ENCODE results near the gene PHACTR1.

PHACTR1 gene

GRCh38 chr6:12967686-12968085, 251.1 kb downstream of the PHACTR1 start:
- no peak for DNase-seq (ENCODE audit: low read depth)
- TF ChIP-seq, protein P1, sequence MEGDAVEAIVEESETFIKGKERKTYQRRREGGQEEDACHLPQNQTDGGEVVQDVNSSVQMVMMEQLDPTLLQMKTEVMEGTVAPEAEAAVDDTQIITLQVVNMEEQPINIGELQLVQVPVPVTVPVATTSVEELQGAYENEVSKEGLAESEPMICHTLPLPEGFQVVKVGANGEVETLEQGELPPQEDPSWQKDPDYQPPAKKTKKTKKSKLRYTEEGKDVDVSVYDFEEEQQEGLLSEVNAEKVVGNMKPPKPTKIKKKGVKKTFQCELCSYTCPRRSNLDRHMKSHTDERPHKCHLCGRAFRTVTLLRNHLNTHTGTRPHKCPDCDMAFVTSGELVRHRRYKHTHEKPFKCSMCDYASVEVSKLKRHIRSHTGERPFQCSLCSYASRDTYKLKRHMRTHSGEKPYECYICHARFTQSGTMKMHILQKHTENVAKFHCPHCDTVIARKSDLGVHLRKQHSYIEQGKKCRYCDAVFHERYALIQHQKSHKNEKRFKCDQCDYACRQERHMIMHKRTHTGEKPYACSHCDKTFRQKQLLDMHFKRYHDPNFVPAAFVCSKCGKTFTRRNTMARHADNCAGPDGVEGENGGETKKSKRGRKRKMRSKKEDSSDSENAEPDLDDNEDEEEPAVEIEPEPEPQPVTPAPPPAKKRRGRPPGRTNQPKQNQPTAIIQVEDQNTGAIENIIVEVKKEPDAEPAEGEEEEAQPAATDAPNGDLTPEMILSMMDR (IDR thresholded peaks at IDR 0.05; ENCODE audit: control insufficient read depth, extremely low read depth, insufficient read depth): no peak
- H3K4me3 ChIP-seq (ENCODE audit: low read depth, low read length): no peak overlapping the region

DNA sequence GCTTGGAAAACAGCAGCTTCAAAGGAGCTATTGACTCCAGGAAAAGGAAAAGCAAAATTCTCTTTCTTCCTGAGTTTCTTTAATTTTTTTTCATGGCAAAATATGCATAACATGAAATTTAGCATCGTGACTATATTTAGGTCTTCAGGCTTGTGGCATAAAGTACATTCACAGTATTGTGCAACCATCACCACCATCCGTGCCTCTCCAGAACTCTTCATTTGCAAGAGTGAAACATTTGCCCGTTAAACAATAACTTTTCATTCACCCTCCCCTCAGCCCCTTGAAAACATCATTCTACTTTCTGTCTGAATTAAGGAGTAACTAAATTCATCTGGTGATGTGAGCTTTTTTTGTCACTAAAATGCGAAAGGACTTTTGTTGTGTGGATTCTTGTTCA, 251.7 kb downstream of the PHACTR1 start:
- DNase-seq (ENCODE audit: low read depth): no peak
- TF ChIP-seq, protein P1 (IDR thresholded peaks at IDR 0.05; ENCODE audit: control insufficient read depth, extremely low read depth, insufficient read depth): no peak
- H3K4me3 ChIP-seq (ENCODE audit: low read depth, low read length): no peak overlapping the region

DNA sequence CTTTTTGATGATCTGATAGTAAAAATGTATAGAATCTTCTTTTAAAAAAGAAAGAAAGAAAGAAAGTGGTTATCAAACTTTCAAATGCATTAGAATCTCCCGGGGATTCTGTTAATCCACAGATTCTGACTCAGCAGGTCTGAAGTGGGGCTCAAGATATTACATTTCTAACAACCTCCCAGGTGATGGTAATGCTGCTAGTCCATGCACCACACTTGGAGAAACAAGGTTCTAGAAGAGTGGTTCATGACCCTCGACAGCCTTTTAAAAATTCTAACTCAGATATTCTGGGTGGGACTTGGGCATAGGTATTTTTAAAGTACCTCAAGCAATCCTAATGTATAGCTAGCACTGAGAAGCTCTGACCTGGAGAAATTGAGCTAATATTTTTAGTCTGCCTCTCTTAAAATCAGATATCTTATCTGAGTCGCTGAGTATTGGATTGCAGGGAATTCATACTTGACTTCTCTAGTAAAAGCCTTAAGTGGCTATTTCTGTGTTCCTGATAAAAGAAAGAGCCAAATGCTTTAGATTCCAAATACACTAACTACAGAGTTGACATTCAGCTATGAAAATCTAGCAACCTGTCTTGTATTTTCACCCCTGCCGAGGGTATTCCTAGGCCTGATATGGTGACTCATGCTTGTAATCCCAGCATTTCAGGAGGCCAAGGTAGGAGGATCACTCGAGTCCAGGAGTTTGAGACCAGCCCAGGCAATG, 252.4 kb downstream of the PHACTR1 start:
- no peak for DNase-seq (ENCODE audit: low read depth)
- TF ChIP-seq, protein P1 (IDR thresholded peaks at IDR 0.05; ENCODE audit: control insufficient read depth, extremely low read depth, insufficient read depth): no peak
- H3K4me3 ChIP-seq (ENCODE audit: low read depth, low read length): no peak overlapping the region

DNA sequence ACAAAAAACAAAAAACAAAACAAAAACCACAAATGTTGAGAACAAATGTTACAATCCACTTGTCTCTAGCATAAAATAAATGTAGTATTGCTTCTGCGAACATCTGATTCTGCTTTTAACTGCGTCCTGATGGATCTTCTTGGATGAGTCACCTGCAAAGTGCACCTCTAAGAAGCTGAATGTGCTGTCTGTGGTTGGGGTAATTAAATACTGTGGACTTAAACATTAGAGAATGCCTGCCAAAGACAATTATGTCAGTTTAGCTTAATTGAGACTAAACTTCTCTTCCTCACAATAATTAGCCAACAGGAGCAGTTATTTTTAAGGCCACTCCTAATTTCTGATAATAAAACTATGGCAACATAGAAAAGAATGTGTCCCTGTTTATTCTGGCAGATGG, 253.4 kb downstream of the PHACTR1 start:
- no peak overlapping the region for H3K4me3 ChIP-seq (ENCODE audit: low read depth, low read length)
- DNase-seq (ENCODE audit: low read depth): no peak
- TF ChIP-seq, protein P1 (IDR thresholded peaks at IDR 0.05; ENCODE audit: control insufficient read depth, extremely low read depth, insufficient read depth): no peak

DNA sequence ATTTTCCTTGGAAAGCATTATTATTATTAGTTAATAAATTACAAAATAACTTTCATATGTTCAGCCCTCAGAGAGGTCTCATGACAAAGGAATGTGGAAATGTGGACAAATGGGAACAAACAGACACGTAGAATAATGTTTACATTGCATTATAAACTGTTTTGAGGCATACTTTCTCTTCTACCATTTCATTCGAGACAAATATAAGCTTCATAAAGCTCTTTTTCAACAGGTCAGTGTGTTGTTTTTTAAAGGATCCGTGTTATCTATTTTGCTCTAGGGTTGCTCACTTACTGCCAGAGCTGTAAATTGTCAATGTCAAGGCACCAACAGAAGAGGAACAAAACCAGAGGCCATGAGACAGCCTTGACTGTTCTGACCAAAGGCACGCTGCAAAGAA, 256.8 kb downstream of the PHACTR1 start:
- TF ChIP-seq, protein P1 (IDR thresholded peaks at IDR 0.05; ENCODE audit: control insufficient read depth, extremely low read depth, insufficient read depth): no peak
- no peak overlapping the region for H3K4me3 ChIP-seq (ENCODE audit: low read depth, low read length)
- no peak for DNase-seq (ENCODE audit: low read depth)

GRCh38 chr6:12974551-12974950, 258.0 kb downstream of the PHACTR1 start:
- no peak overlapping the region for H3K4me3 ChIP-seq (ENCODE audit: low read depth, low read length)
- TF ChIP-seq, protein P1 (IDR thresholded peaks at IDR 0.05; ENCODE audit: control insufficient read depth, extremely low read depth, insufficient read depth): no peak
- DNase-seq (ENCODE audit: low read depth): no peak

DNA sequence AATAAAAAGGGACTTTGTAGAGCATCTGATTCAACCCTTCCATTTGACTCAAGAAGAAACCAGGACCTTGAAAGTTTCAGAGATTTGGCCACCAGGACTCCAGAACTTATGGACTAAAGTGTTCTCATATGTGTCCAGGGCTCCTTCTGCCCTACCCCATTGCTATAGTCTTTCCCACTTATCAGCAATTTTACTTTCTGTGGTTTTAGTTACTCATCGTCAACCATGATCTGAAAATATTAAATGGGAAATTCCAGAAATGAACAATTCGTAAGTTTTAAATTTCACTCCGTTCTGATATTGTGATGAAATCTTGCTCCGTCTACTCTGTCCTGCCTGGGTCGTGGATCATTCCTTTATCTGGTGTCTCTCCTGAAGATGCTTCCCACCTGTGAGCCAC, 259.8 kb downstream of the PHACTR1 start:
- no peak for DNase-seq (ENCODE audit: low read depth)
- H3K4me3 ChIP-seq (ENCODE audit: low read depth, low read length): no peak overlapping the region
- TF ChIP-seq, protein P1 (IDR thresholded peaks at IDR 0.05; ENCODE audit: control insufficient read depth, extremely low read depth, insufficient read depth): no peak

Data from LNCaP clone FGC (cell line).